HCT116 (cell line): ENCODE data around the gene LRBA. TPM values are rescaled to one million over a fixed set of nuclear protein-coding genes. Genes with fewer than 3 reads are reported as not detected.

Source experiments
- ATAC-seq: fragments of 200-7000 bp; cut with Tn5 transposase; 2 replicates; pipeline ENCODE4 v1.9.1; 2020; ENCODE audit warnings: mild to moderate bottlenecking, moderate library complexity
- BruUV-seq: library from RNA; stranded (reverse); fragments of 400-500 nt; replicated peaks from 2 replicates; lab custom pipeline; 2021; lab: Mats Ljungman, UMichigan
- CTCF ChIA-PET: fragments of 300-600 bp; sonication (Branson Sonifier 250); formaldehyde crosslinking; loops from one replicate; lab custom pipeline; 2021; ENCODE audit warnings: antibody characterized with exemption; lab: Charles Lee
- POLR2A ChIA-PET: fragments of 300-600, 350-600 bp; sonication (Branson Sonifier 250); formaldehyde crosslinking; loops from one replicate; lab custom pipeline; 2021; ENCODE audit warnings: antibody characterized with exemption; lab: Charles Lee
- RAD21 ChIA-PET, 2 experiments: fragments of 300-600 bp; sonication (Branson Sonifier 250); formaldehyde crosslinking; loops; one replicate each; lab custom pipeline; 2023; ENCODE audit warnings: low total read pairs in 2 of 2; ENCODE audit not compliant: uncharacterized antibody in 2 of 2, unreplicated experiment in 2 of 2, low non-redundant PET in 1 of 2; lab: Charles Lee
- DNase-seq: peaks from one replicate; pipeline ENCODE4 v3.0.0-alpha.2; 2010; ENCODE audit warnings: low read depth, low spot score
- H2AFZ ChIP-seq: fragments of 200-600 bp; shearing (Covaris generic), sonication (generic); 2 replicates; pipeline ENCODE4 v1.6.1; 2017; ENCODE audit warnings: low read depth, mixed run types, mixed read lengths, antibody characterized with exemption, low read length; ENCODE audit not compliant: poor library complexity, severe bottlenecking
- H3K27ac ChIP-seq: 2 replicates; pipeline ENCODE4 v1.5.1; 2012; ENCODE audit warnings: low read depth, low read length
- H3K27me3 ChIP-seq: fragments of 200-600 bp; sonication (generic); 2 replicates; pipeline ENCODE4 v1.6.1; 2016; ENCODE audit warnings: mixed run types, low read length, mixed read lengths; ENCODE audit not compliant: insufficient read depth
- H3K36me3 ChIP-seq, 2 experiments: fragments of 200-500 bp in 1 of 2; fragments of 200-600 bp in 1 of 2; sonication (Bioruptor generic) in 1 of 2; sonication (generic) in 1 of 2; 2 replicates each; pipeline versions ENCODE4 v1.5.1 to v1.6.1; 2014 to 2016; ENCODE audit warnings: low read length in 2 of 2, inconsistent platforms in 1 of 2, mixed read lengths in 1 of 2, mixed run types in 1 of 2; ENCODE audit not compliant: insufficient read depth in 2 of 2, control insufficient read depth in 1 of 2
- H3K4me1 ChIP-seq, 2 experiments: fragments of 200-600 bp in 1 of 2; sonication (generic) in 1 of 2; 2 replicates each; pipeline versions ENCODE4 v1.5.1 to v1.6.1; 2012 to 2017; ENCODE audit warnings: low read length in 2 of 2, inconsistent platforms in 1 of 2, mild to moderate bottlenecking in 1 of 2, mixed read lengths in 1 of 2, mixed run types in 1 of 2, moderate library complexity in 1 of 2; ENCODE audit not compliant: insufficient read depth in 2 of 2, control insufficient read depth in 1 of 2
- H3K4me2 ChIP-seq: fragments of 200-600 bp; sonication (generic); 2 replicates; pipeline ENCODE4 v1.6.1; 2017; ENCODE audit warnings: mixed run types, low read length, mixed read lengths
- H3K4me3 ChIP-seq, 2 experiments: fragments of 200-600 bp in 1 of 2; sonication (generic) in 1 of 2; replicated peaks in 1 of 2; 2 replicates each; pipeline ENCODE4 v1.5.1; 2011 to 2016; ENCODE audit warnings: low read length in 2 of 2, control low read depth in 1 of 2, low read depth in 1 of 2, mild to moderate bottlenecking in 1 of 2, mixed read lengths in 1 of 2, mixed run types in 1 of 2
- H3K79me2 ChIP-seq: fragments of 200-600 bp; sonication (generic); 2 replicates; pipeline ENCODE4 v1.6.1; 2017; ENCODE audit warnings: mild to moderate bottlenecking, mixed run types, low read length, moderate library complexity, mixed read lengths; ENCODE audit not compliant: insufficient read depth
- H3K9ac ChIP-seq: fragments of 200-600 bp; sonication (generic); 2 replicates; pipeline ENCODE4 v1.6.1; 2016; ENCODE audit warnings: low read length, mixed read lengths
- H3K9me2 ChIP-seq: fragments of 200-600 bp; sonication (generic), shearing (Covaris generic); 2 replicates; pipeline ENCODE4 v1.6.1; 2017; ENCODE audit warnings: mixed run types, mild to moderate bottlenecking, moderate library complexity; ENCODE audit not compliant: insufficient read depth
- H3K9me3 ChIP-seq, 2 experiments: fragments of 200-500 bp in 1 of 2; fragments of 200-600 bp in 1 of 2; sonication (Bioruptor generic) in 1 of 2; sonication (generic) in 1 of 2; 2 replicates each; pipeline ENCODE4 v1.6.1; 2014 to 2017; ENCODE audit warnings: low read length in 2 of 2, mixed read lengths in 2 of 2, inconsistent platforms in 1 of 2, low read depth in 1 of 2, mild to moderate bottlenecking in 1 of 2, mixed run types in 1 of 2, moderate library complexity in 1 of 2; ENCODE audit not compliant: control insufficient read depth in 1 of 2, insufficient read depth in 1 of 2
- H4K20me1 ChIP-seq: fragments of 200-600 bp; sonication (generic), shearing (Covaris generic); 2 replicates; pipeline ENCODE4 v1.6.1; 2017; ENCODE audit warnings: mixed run types, mild to moderate bottlenecking, moderate library complexity; ENCODE audit not compliant: insufficient read depth
- ELF1 ChIP-seq: IDR thresholded peaks from 2 replicates; pipeline ENCODE4 v1.6.1; 2012; ENCODE audit warnings: low read depth, borderline replicate concordance
- JUND ChIP-seq: IDR thresholded peaks from 2 replicates; pipeline ENCODE4 v1.6.1; 2012
- MAX ChIP-seq: IDR thresholded peaks from 2 replicates; pipeline ENCODE4 v1.6.1; 2012
- POLR2AphosphoS5 ChIP-seq: IDR thresholded peaks from 2 replicates; pipeline ENCODE4 v1.6.1; 2011; ENCODE audit warnings: mild to moderate bottlenecking, low read depth, low read length, moderate library complexity
- SIN3A ChIP-seq: IDR thresholded peaks from 2 replicates; pipeline ENCODE4 v1.6.1; 2012; ENCODE audit warnings: low read depth
- TCF7L2 ChIP-seq: IDR thresholded peaks from 2 replicates; pipeline ENCODE4 v1.7.0; 2011; ENCODE audit warnings: borderline replicate concordance, inconsistent platforms; ENCODE audit not compliant: insufficient read depth, insufficient read length; ENCODE audit errors: extremely low read depth
- intact Hi-C: fragments of 100-400 bp; cut with micrococcal nuclease; formaldehyde crosslinking; loops from 2 replicates; pipeline ENCODE4 v1.10.0; 2022
- total RNA-seq: library from RNA; stranded (reverse); gene quantifications from one replicate; pipeline ENCODE4 v1.2.1, GENCODE V29; 2021; ENCODE audit not compliant: unreplicated experiment
- TF ChIP-seq, protein P1 (sequence below): IDR thresholded peaks from 2 replicates; pipeline ENCODE4 v1.6.1; 2012; ENCODE audit warnings: low read depth
- TF ChIP-seq, protein P2 (sequence below), 3 experiments: fragments of 200-600 bp in 1 of 3; sonication (generic) in 1 of 3; IDR thresholded peaks in 2 of 3; conservative IDR thresholded peaks in 1 of 3; 2 replicates each; pipeline ENCODE4 v1.5.1; 2012 to 2017; ENCODE audit warnings: low read depth in 2 of 3, low read length in 2 of 3, antibody characterized with exemption in 1 of 3, borderline replicate concordance in 1 of 3, control low read depth in 1 of 3, mild to moderate bottlenecking in 1 of 3, mixed read lengths in 1 of 3, mixed run types in 1 of 3, moderate library complexity in 1 of 3; ENCODE audit not compliant: insufficient read depth in 1 of 3
- TF ChIP-seq, protein P3 (sequence below): IDR thresholded peaks from 2 replicates; pipeline ENCODE4 v1.6.1; 2011; ENCODE audit warnings: mild to moderate bottlenecking, low read length, moderate library complexity; ENCODE audit not compliant: insufficient replicate concordance; ENCODE audit errors: extremely low read depth

Gene LRBA
- total RNA-seq, 1 experiment from 2014 or later: 79.8 TPM

GRCh38 chr4:150305995-150306394, 709.1 kb downstream of the LRBA start:
- Histone ChIP-seq H3K27me3 (no peaks in the 10 kb centered on the region), H3K9me2 (no peaks in the 10 kb centered on the region), H3K9ac (no peak overlapping the region), H3K27ac (no peak overlapping the region), H3K9me3 (no peaks in the 10 kb centered on the region), H3K79me2 (no peaks in the 10 kb centered on the region), H2AFZ (no peak overlapping the region), H3K4me2 (no peak overlapping the region), H3K4me3 (no peak overlapping the region), H4K20me1 (no peaks in the 10 kb centered on the region), H3K36me3 (no peaks in the 10 kb centered on the region), H3K4me1 (peaks cover 0 to 5% of the 10 kb centered on the region in 2 experiments; a peak in 1 of 4 replicates)
- intact Hi-C loops: no loop called here
- DNase-seq: no peak
- TF ChIP-seq TCF7L2: no peak
- no peak for TF ChIP-seq MAX
- no peak for TF ChIP-seq POLR2AphosphoS5
- TF ChIP-seq SIN3A: no peak
- no peak for TF ChIP-seq JUND
- TF ChIP-seq, protein P1, sequence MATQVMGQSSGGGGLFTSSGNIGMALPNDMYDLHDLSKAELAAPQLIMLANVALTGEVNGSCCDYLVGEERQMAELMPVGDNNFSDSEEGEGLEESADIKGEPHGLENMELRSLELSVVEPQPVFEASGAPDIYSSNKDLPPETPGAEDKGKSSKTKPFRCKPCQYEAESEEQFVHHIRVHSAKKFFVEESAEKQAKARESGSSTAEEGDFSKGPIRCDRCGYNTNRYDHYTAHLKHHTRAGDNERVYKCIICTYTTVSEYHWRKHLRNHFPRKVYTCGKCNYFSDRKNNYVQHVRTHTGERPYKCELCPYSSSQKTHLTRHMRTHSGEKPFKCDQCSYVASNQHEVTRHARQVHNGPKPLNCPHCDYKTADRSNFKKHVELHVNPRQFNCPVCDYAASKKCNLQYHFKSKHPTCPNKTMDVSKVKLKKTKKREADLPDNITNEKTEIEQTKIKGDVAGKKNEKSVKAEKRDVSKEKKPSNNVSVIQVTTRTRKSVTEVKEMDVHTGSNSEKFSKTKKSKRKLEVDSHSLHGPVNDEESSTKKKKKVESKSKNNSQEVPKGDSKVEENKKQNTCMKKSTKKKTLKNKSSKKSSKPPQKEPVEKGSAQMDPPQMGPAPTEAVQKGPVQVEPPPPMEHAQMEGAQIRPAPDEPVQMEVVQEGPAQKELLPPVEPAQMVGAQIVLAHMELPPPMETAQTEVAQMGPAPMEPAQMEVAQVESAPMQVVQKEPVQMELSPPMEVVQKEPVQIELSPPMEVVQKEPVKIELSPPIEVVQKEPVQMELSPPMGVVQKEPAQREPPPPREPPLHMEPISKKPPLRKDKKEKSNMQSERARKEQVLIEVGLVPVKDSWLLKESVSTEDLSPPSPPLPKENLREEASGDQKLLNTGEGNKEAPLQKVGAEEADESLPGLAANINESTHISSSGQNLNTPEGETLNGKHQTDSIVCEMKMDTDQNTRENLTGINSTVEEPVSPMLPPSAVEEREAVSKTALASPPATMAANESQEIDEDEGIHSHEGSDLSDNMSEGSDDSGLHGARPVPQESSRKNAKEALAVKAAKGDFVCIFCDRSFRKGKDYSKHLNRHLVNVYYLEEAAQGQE: no peak
- TF ChIP-seq, protein P2, sequence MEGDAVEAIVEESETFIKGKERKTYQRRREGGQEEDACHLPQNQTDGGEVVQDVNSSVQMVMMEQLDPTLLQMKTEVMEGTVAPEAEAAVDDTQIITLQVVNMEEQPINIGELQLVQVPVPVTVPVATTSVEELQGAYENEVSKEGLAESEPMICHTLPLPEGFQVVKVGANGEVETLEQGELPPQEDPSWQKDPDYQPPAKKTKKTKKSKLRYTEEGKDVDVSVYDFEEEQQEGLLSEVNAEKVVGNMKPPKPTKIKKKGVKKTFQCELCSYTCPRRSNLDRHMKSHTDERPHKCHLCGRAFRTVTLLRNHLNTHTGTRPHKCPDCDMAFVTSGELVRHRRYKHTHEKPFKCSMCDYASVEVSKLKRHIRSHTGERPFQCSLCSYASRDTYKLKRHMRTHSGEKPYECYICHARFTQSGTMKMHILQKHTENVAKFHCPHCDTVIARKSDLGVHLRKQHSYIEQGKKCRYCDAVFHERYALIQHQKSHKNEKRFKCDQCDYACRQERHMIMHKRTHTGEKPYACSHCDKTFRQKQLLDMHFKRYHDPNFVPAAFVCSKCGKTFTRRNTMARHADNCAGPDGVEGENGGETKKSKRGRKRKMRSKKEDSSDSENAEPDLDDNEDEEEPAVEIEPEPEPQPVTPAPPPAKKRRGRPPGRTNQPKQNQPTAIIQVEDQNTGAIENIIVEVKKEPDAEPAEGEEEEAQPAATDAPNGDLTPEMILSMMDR (IDR thresholded peaks at IDR 0.05 in 2 of 3, conservative IDR thresholded peaks at IDR 0.05 in 1 of 3; ENCODE audit: borderline replicate concordance in 1 of 3, insufficient read depth in 1 of 3, low read depth in 2 of 3, low read length in 2 of 3): no peak
- TF ChIP-seq, protein P3, sequence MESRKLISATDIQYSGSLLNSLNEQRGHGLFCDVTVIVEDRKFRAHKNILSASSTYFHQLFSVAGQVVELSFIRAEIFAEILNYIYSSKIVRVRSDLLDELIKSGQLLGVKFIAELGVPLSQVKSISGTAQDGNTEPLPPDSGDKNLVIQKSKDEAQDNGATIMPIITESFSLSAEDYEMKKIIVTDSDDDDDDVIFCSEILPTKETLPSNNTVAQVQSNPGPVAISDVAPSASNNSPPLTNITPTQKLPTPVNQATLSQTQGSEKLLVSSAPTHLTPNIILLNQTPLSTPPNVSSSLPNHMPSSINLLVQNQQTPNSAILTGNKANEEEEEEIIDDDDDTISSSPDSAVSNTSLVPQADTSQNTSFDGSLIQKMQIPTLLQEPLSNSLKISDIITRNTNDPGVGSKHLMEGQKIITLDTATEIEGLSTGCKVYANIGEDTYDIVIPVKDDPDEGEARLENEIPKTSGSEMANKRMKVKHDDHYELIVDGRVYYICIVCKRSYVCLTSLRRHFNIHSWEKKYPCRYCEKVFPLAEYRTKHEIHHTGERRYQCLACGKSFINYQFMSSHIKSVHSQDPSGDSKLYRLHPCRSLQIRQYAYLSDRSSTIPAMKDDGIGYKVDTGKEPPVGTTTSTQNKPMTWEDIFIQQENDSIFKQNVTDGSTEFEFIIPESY: no peak
- TF ChIP-seq ELF1: no peak
- no TSS peak for BruUV-seq
- ATAC-seq: no peak
- ChIA-PET RAD21 (no interaction called here), POLR2A (no interaction called here), CTCF (interaction anchor here (0.6 kb wide), 1 partner anchor 391 kb away, joined by 3 read pairs; no protein-coding TSS in a partner anchor)
